Measurements from ENCODE around the gene PDGFD. TPM values are rescaled to one million over a fixed set of nuclear protein-coding genes. Genes with fewer than 3 reads are reported as not detected.

PDGFD gene
- 3.4 and 3.5 TPM in 2 replicates for total RNA-seq

- Histone ChIP-seq H3K4me3 (ENCODE audit: low read depth, low read length) (peak within 1 kb of the TSS; percentile 48), H3K27me3 (ENCODE audit: control insufficient read depth, insufficient read depth, low read length) (no peaks in the 10 kb centered on the region), H3K36me3 (ENCODE audit: control insufficient read depth, insufficient read depth, low read length) (no peaks in the 10 kb centered on the region)
- DNase-seq (ENCODE audit: low read depth): peak; percentile 23
- peak; percentile 36 for TF ChIP-seq CTCF (IDR thresholded peaks at IDR 0.05; ENCODE audit: insufficient read depth, low read length, poor library complexity, severe bottlenecking)
Measured at GRCh38 chr11:104164028-104164520, at the start of gene PDGFD. Gene PDGFD, minus strand, starts transcription at chr11:104164147.

- no peak for DNase-seq (ENCODE audit: low read depth)
- Histone ChIP-seq H3K4me3 (ENCODE audit: low read depth, low read length) (no peak overlapping the region), H3K36me3 (ENCODE audit: control insufficient read depth, insufficient read depth, low read length) (no peaks in the 10 kb centered on the region), H3K27me3 (ENCODE audit: control insufficient read depth, insufficient read depth, low read length) (no peaks in the 10 kb centered on the region)
- no peak for TF ChIP-seq CTCF (IDR thresholded peaks at IDR 0.05; ENCODE audit: insufficient read depth, low read length, poor library complexity, severe bottlenecking)
Measured at GRCh38 chr11:104206936-104207335, 43.0 kb upstream of the PDGFD start.

- no peaks in the 10 kb centered on the region for H3K36me3 ChIP-seq (ENCODE audit: control insufficient read depth, insufficient read depth, low read length)
- TF ChIP-seq CTCF (IDR thresholded peaks at IDR 0.05; ENCODE audit: insufficient read depth, low read length, poor library complexity, severe bottlenecking): no peak
- no peaks in the 10 kb centered on the region for H3K27me3 ChIP-seq (ENCODE audit: control insufficient read depth, insufficient read depth, low read length)
- no peak overlapping the region for H3K4me3 ChIP-seq (ENCODE audit: low read depth, low read length)
- DNase-seq (ENCODE audit: low read depth): no peak
Measured at GRCh38 chr11:104205838-104206237, 41.9 kb upstream of the PDGFD start.

- Histone ChIP-seq H3K4me3 (ENCODE audit: low read depth, low read length) (no peak overlapping the region), H3K36me3 (ENCODE audit: control insufficient read depth, insufficient read depth, low read length) (no peaks in the 10 kb centered on the region), H3K27me3 (ENCODE audit: control insufficient read depth, insufficient read depth, low read length) (no peaks in the 10 kb centered on the region)
- no peak for TF ChIP-seq CTCF (IDR thresholded peaks at IDR 0.05; ENCODE audit: insufficient read depth, low read length, poor library complexity, severe bottlenecking)
- DNase-seq (ENCODE audit: low read depth): no peak
Measured at GRCh38 chr11:104200688-104201087, 36.7 kb upstream of the PDGFD start.

- Histone ChIP-seq H3K36me3 (ENCODE audit: control insufficient read depth, insufficient read depth, low read length) (no peaks in the 10 kb centered on the region), H3K4me3 (ENCODE audit: low read depth, low read length) (no peak overlapping the region), H3K27me3 (ENCODE audit: control insufficient read depth, insufficient read depth, low read length) (no peaks in the 10 kb centered on the region)
- no peak for TF ChIP-seq CTCF (IDR thresholded peaks at IDR 0.05; ENCODE audit: insufficient read depth, low read length, poor library complexity, severe bottlenecking)
- DNase-seq (ENCODE audit: low read depth): no peak
Measured at GRCh38 chr11:104199053-104199452, 35.1 kb upstream of the PDGFD start.

DNA sequence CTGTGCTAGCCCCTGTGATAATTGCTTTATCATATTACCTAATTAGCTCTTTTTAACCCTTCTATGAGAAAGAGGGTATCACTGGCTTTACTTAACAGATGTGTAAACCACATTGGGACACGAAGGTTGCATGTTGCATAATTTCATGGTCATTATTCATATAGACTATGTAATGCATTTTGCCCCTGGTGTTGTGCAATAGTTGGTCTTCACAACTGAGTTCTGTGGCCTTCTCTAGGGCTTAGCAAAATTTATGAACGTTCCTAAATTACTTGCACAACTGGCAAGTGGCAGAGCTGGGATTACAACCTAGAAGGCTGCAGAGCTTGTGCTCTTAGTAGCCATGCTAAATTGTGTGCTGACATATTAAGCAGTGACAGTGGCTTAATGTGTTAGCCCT lies 34.6 kb upstream of the PDGFD start:
- TF ChIP-seq CTCF (IDR thresholded peaks at IDR 0.05; ENCODE audit: insufficient read depth, low read length, poor library complexity, severe bottlenecking): no peak
- DNase-seq (ENCODE audit: low read depth): no peak
- no peaks in the 10 kb centered on the region for H3K27me3 ChIP-seq (ENCODE audit: control insufficient read depth, insufficient read depth, low read length)

More for the DNA sequence above, 34.6 kb upstream of the PDGFD start:
- Histone ChIP-seq H3K4me3 (ENCODE audit: low read depth, low read length) (no peak overlapping the region), H3K36me3 (ENCODE audit: control insufficient read depth, insufficient read depth, low read length) (no peaks in the 10 kb centered on the region)

Measured in kidney epithelial cell (primary cell).